Right renal pelvis (tissue), 4 donors: ENCODE data around the gene HS6ST1. TPM values are rescaled to one million over a fixed set of nuclear protein-coding genes. Genes with fewer than 3 reads are reported as not detected.

Experiments used
- DNase-seq, 4 donors: peaks; one replicate each; pipeline ENCODE4 v3.0.0-alpha.2; 2013; ENCODE audit warnings: low read depth in 4 of 4, low spot score in 3 of 4, missing footprints in 1 of 4
- polyA plus RNA-seq, 4 donors: library from polyadenylated mRNA; unstranded; fragments of 120-200 nt; gene quantifications; one replicate each; pipeline ENCODE4 v1.2.1, GENCODE V29; 2013; ENCODE audit not compliant: insufficient read length in 4 of 4

The HS6ST1 gene
- polyA plus RNA-seq, 4 donors, result 86.5 to 111 (median 90.6) TPM

- DNase-seq, result no peak
Observed at GRCh38 chr2:128300151-128301020, 18.3 kb downstream of the HS6ST1 start.

GRCh38 chr2:128299628-128300027 lies 19.0 kb downstream of the HS6ST1 start:
- no peak for DNase-seq

DNA sequence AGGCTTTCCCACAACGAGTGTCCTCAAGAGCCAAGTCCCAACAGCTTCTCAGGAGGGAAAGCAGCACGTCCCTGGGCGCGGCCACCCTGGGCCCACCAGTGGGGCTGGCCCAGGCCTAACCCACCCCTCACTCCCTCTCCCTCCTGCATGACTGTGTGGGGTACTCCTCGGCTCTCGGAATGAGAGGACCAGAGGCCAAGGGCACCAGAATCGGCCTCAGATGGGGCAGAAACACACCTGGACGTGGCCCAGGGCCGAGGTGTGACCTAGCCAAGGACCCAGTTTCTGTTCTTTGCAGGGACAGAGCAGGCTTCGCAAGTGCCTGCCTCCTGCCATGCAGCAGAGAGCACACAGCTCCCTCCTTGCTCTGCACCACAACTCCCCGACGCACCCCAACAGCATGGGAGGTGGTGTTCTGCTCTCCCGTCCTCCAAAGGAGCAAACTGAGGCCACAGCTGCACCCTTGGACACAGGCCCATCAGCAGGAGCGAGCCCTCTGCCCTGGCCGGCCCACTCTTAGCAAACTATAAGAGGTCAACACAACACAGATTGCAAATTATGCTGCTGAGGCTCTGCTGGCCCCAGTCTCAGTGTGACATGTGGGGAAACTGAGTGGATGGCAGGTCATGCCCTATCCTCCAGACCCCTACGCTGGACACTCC lies 19.7 kb downstream of the HS6ST1 start:
- DNase-seq, result no peak

DNA sequence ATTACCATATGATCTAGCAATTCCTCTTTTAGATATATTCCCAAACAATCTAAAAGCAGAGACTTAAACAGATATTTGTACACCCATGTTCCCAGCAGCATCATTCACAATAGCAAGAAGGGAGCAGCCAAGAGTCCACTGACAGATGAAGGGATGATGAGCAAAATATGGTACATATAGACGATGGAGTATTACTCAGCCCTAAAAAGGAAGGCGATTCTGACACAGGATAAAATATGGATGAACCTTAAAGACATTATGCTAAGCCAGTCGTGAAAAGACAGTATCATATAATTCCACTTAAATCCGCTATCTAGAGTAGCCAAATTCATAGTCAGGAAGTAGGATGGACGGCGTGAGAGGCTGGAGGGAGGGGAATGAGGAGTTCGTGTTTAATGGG lies 20.4 kb downstream of the HS6ST1 start:
- DNase-seq, result no peak

- no peak for DNase-seq
Observed at GRCh38 chr2:128293870-128294455, 24.7 kb downstream of the HS6ST1 start.

DNA sequence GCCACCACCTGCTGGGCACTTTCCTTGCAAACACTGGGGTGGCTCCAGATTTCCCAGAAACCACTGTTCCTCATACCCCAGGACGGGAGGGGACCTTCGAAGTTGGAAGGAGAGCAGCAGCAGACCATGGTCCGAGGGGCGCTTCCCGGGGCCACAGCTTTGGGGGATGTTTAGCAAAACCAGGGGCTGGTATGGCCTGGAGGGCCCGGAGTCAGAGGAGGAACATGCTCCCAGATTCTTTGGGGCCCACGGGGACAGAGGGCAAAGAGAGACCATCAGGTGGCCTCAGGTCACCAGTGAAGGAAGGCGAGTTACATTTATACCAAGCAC lies 25.3 kb downstream of the HS6ST1 start:
- no peak for DNase-seq

DNA sequence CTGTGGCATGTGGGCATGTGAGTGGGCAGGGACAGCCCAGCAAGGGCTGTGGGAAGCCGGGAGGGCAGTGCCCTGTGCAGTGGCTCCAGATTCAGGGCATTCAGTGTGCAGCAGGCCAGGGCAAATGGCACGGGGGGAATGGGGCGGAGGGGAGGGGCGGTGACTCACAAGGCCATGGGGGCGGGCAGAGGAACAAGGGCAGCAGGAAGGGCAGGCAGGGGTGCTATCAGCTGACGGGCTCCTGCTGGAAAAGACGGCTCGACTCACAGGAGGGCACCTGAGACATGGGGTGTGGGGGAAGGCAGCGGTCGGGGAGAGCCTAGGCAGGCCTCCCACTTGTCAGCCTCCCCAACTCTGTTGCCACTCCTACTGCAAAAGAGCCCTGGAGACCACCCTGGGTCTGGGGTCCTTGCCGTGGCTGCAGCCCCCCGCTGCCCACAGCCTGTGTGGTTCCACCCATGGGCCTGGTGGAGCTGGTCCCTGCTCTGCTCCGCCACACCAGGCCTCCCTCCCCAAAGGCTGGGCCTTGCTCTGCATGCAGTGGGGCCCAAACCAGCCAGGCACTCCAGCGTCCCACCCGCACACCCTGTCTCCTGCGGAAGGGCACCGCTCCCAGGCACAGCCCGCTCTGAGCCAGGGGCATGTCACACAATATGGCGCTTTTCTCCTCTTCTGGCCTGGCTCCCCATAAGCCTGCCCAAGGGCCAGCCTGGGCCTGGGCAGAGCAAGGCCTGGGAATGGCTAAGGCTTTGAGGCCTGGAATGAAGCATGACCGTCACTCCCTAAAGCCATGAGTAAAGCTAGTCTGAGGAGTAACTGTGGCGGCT lies 25.9 kb downstream of the HS6ST1 start:
- no peak for DNase-seq

DNA sequence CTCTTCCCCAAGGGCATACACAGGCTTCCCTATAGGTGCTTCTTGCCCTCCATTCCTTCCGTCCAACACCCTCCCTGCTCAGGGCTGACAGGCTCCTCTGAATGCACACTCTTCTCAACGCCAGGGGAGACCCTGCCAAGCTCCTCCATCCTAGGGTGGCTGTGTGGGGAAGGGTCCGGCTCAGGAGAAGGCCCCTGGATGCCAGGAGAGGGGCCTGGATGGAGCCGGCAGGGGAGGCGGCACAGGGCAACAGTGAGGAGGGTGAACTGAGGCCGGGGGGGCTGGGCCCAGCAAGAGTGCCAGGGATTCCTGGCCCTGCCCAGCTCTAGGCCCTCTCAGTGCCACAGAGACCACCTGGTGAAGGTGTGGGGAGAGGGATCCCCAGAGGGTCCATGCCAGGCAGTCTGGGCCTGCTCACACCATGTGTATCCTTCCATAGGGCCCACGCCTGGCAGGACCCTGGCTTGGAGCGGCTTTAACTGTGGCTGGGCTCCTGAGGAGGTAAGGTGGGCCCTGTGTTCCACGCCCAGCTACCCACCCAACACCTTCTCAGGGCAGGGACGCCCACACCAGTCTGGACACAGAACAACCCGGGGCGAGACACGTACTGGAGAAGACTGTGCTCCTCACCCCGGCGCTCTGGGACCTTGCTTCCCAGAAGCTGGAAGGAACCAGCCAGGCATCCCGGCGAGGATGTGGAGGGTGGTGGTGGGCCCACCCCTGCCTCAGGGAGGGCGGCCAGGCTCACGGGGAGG lies 26.6 kb downstream of the HS6ST1 start:
- DNase-seq, result no peak

DNA sequence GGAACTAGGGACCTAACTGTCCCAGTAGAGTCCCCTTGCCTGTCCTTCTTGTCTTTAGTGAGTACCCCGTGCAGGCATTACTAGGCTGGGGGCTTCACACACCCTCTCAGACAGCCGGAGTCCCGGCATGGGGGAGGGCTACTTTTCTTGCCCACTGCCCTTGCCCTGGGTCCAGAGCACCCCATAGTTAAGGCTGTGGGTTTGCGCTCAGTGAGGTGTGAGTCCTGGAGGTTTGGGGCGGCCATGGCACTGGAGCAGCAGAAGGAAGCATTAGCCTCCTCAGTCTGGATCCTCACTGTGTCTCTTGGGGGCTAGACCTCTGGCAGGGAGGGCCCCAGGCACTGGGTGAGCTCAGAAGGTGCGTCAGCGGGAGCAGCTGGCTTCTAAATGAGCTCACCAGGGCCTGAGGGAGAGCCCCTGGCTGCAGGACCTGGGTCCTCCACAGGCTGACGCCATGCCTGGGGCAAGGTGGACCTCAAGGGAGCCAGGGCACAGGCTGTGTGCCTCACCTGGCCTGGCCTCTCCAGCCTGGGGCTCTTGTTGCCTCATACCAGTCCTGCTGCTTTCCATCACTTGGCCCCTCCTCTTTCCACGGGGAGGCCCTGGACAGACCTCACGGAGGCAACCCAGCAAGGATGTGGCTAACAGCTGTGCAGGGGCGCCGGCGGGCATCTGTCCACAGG lies 27.4 kb downstream of the HS6ST1 start:
- no peak for DNase-seq

GRCh38 chr2:128290356-128290755 lies 28.3 kb downstream of the HS6ST1 start:
- DNase-seq, result no peak

DNA sequence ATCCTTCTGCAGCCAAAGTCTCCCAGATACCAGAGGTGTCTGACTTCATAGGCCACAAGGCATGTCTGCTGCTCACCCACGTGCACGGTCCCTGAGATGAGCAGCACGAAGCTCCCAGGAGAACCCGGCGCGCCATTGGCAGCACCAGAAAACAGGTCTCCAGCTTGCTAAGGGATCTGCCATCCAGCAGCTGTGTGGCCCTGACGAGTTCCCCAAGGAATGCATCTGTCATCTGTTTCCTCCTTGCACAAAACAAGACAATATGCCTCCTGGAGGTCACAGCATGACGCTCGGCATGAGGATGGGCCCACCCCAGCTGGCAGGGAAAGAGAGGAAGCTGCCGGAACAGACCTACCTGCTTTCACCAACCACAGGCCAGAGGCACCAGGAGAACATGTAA lies 29.2 kb downstream of the HS6ST1 start:
- no peak for DNase-seq

- DNase-seq, result no peak
Observed at GRCh38 chr2:128288781-128289180, 29.9 kb downstream of the HS6ST1 start.

DNA sequence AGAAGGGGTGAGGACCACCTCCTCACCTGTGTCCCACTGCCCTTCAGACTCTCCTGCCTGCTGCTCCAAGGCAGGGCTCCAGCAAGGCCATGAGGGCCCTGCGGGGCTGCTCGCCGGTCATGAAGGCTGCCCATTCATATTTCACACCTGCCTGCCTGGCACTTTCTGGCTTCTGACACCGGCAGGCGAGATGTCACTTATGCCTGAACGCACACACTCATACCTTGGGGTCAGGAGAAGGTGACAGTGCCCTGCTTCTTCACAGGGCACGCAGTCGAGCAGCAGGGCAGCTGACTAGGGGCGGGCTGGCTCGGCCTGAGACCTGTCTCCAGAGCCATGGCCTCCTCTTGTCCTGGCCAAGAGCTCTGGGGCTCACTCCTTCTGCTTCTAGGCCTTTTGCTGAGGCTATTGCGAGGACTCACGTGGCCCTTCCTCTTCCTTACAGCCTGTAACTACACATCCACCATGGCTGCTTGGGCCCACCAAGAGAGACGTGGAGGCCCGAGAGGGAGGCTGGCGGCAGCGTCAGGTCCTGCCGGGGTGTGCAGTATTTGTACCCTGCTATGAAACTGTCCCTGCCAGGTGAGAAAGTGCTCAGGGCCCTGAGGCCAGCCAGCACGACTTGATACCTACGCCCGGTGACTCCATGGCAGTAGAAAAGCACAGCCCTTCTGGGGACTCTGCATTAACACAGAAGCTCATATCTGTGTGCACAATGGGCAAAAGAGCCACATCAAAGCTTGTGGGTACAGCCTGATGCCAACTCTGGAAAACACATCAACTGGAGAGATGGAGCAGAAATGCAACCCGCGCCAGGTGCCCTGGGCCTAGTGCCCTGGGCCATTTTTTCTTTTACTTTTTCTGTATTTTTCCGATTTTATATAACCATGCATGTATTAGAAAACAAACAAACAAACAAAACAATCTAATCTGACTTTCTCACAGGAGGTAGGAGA lies 30.6 kb downstream of the HS6ST1 start:
- DNase-seq, result no peak

GRCh38 chr2:128286905-128287779 lies 31.5 kb downstream of the HS6ST1 start:
- no peak for DNase-seq

DNA sequence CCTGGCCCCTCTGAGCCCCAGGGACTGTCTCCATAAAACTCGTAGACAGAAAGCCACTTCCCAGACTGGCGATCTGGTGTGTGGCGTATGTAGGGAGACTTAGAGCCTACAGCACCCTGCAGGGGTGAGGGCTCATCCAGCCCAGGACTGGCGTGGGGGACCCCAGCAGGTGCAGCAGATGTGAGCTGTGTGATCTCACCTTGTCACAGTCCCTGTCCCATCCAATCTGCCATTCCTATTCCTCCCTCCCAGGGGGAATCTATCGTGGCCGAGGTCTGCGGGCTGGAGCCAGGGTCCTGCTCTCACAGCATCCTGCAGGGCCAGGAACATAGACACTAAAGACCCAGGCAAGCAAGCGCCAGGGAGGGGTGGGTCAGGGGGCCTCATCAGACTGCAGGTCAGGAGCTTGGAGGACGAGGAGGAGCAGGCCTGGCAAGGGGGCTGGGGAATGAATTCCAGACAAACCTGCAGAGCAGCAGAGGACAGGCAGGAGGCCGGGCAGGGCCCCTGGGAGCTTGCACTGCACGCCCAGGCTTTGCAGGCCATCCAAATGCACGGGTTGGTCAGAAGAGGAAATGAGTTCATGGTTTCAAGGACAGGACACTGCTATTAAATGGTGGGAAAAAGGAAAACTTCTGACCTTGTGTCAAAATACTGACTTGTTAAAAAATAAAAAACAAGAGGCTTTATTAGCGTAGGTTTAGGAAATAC lies 32.5 kb downstream of the HS6ST1 start:
- no peak for DNase-seq

DNA sequence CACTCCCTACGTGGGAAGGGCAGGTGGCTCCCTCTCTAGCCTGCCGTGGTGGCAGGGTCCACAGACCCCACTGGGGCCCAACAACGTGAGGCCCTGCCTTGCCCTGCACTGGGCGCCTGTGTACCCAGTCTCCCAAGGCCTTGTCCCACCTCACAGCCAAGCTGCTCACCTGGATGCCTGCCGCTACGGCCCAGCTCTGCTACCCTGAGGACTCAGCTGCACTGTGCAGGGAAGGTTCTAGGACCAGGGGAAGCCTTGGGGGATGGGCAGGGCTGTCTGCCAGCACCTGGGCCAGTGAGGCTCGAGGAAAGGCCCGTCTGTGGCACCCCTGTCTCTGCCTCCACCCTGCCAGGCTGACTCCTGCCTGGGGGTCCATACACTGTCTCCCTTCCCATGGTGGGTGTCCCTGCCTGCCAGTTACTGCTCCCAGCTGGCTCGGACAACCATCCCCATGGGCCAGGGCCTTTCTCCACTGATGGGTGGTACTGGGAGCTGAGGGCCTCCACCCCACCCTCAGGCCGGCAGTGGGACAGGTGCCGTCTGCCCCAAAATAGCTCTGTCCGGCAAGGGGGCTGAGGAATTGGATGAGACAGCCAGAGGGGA lies 33.2 kb downstream of the HS6ST1 start:
- DNase-seq, result no peak

GRCh38 chr2:128284841-128285240 lies 33.8 kb downstream of the HS6ST1 start:
- DNase-seq, result no peak
